Measurements from ENCODE around the gene TMEM134.

DNA sequence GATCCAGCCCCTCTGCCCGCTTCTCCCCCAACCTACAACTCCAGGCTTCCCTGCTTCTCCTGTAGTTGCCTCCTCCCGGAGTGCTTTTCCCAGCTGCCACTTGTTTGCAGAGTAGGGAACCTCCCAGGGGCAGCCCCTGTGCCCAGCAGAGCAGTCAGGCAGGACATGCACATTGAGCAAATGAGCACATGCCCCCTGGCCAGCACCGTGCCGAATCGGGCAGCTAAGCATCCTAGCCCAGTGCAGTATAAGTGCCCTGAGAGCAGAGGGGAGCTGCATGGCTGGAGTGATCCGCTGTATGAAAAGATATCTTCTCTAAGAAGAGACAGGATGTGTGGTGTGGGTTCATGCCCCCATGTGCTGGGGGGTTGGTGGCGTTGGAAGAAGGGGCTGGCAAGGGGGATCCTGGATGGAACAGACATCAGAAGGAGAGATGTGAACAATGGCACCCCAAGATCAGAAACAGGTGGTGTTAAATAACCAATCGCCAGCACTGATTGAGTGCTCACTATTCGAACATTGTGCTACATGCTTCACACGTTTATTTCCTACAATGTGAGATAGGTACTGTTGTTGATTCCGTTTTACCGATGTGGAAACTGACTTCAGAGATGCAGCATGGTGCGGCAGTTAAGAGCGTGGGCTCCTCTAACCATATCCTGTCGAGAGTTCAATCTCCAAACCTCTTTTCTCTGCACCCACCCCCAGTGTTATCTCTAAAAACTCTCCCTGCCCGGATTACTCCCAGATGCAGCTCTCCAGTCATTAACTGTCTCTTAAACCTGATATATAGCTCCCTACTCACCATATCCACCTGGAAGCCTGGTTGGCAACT is 15.0 kb upstream of the TMEM134 start:
- TF ChIP-seq, protein P1, sequence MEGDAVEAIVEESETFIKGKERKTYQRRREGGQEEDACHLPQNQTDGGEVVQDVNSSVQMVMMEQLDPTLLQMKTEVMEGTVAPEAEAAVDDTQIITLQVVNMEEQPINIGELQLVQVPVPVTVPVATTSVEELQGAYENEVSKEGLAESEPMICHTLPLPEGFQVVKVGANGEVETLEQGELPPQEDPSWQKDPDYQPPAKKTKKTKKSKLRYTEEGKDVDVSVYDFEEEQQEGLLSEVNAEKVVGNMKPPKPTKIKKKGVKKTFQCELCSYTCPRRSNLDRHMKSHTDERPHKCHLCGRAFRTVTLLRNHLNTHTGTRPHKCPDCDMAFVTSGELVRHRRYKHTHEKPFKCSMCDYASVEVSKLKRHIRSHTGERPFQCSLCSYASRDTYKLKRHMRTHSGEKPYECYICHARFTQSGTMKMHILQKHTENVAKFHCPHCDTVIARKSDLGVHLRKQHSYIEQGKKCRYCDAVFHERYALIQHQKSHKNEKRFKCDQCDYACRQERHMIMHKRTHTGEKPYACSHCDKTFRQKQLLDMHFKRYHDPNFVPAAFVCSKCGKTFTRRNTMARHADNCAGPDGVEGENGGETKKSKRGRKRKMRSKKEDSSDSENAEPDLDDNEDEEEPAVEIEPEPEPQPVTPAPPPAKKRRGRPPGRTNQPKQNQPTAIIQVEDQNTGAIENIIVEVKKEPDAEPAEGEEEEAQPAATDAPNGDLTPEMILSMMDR (IDR thresholded peaks at IDR 0.05) = no peak
- no peak for TF ChIP-seq POLR2A (IDR thresholded peaks at IDR 0.05)
